Muscle of leg (tissue), 11 donors: ENCODE data around the gene PTPRN2. TPM values are rescaled to one million over a fixed set of nuclear protein-coding genes. Genes with fewer than 3 reads are reported as not detected.

Experiments
- DNase-seq: peaks from one replicate; pipeline ENCODE4 v3.0.0; 2013
- H3K27ac ChIP-seq: one replicate; pipeline ENCODE4 v1.5.1; 2013; ENCODE audit warnings: mild to moderate bottlenecking, low read length, control low read depth
- H3K27me3 ChIP-seq: one replicate; pipeline ENCODE4 v1.6.1; 2013; ENCODE audit warnings: low read length; ENCODE audit not compliant: control insufficient read depth, insufficient read depth
- H3K36me3 ChIP-seq: one replicate; pipeline ENCODE4 v1.6.1; 2013; ENCODE audit warnings: low read length; ENCODE audit not compliant: control insufficient read depth, insufficient read depth
- H3K4me1 ChIP-seq: one replicate; pipeline ENCODE4 v1.6.1; 2013; ENCODE audit warnings: low read length; ENCODE audit not compliant: control insufficient read depth, insufficient read depth
- H3K4me3 ChIP-seq: one replicate; pipeline ENCODE4 v1.5.1; 2013; ENCODE audit warnings: low read length, control low read depth
- H3K9me3 ChIP-seq: replicated peaks from 2 replicates; pipeline ENCODE4 v1.6.1; 2013; ENCODE audit warnings: low read depth, low read length; ENCODE audit not compliant: control insufficient read depth
- WGBS: methylation state at CpG from one replicate; pipeline ENCODE4 v1.1.5; 2013; ENCODE audit warnings: missing lambda C conversion rate; ENCODE audit not compliant: insufficient coverage; 5-methylcytosine and 5-hydroxymethylcytosine counted together
- polyA plus RNA-seq, 8 donors: library from polyadenylated mRNA; unstranded; fragments of 120-200 nt; gene quantifications; one replicate each; pipeline versions ENCODE4 v1.2.1 to v1.2.3, GENCODE V29; 2013; ENCODE audit warnings: inconsistent platforms in 1 of 8, low replicate concordance in 1 of 8; ENCODE audit not compliant: insufficient read length in 8 of 8, insufficient read depth in 1 of 8
- total RNA-seq: library from RNA; stranded (reverse); fragments of 120-200 nt; gene quantifications from one replicate; pipeline ENCODE4 v1.2.4, GENCODE V29; 2013

Gene PTPRN2
- total and polyA plus RNA-seq, 9 donors: 1.4 to 2.9 (median 2.3) TPM

DNA sequence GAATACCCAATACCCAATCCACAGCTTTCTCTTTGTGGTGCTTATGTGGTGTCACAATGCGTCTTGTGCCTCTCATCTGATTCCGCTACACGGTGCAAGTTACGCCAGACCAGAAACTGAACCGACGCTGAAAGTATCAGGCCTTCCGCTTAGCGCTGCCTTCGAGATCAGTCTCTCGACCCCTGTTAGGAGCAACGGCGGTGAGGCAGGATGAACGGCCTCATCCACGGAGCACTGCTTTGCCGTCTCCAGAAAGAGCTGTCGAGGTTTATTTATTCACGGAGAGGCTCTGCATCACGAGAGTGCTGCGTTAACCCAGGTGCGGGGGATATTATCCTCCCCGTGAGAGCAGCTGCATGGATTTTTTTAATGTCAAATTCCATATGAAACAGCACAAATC, 786.5 kb downstream of the PTPRN2 start:
- Histone ChIP-seq H3K9me3 (no peaks in the 10 kb centered on the region), H3K4me1 (no peaks in the 10 kb centered on the region), H3K27ac (no peak overlapping the region), H3K27me3 (peaks cover 3% of the 10 kb centered on the region), H3K36me3 (no peaks in the 10 kb centered on the region), H3K4me3 (no peak overlapping the region)
- WGBS: 42% methylated on average over 15 of the region's 21 CpGs
- DNase-seq: no peak

- no peak for DNase-seq
- WGBS: 84% methylated on average over 6 of the region's 15 CpGs
- Histone ChIP-seq H3K36me3 (no peaks in the 10 kb centered on the region), H3K4me1 (no peaks in the 10 kb centered on the region), H3K27ac (no peak overlapping the region), H3K27me3 (peaks cover 3% of the 10 kb centered on the region), H3K4me3 (no peak overlapping the region), H3K9me3 (no peaks in the 10 kb centered on the region)
Measured at GRCh38 chr7:157800281-157800680, 787.3 kb downstream of the PTPRN2 start.

DNA sequence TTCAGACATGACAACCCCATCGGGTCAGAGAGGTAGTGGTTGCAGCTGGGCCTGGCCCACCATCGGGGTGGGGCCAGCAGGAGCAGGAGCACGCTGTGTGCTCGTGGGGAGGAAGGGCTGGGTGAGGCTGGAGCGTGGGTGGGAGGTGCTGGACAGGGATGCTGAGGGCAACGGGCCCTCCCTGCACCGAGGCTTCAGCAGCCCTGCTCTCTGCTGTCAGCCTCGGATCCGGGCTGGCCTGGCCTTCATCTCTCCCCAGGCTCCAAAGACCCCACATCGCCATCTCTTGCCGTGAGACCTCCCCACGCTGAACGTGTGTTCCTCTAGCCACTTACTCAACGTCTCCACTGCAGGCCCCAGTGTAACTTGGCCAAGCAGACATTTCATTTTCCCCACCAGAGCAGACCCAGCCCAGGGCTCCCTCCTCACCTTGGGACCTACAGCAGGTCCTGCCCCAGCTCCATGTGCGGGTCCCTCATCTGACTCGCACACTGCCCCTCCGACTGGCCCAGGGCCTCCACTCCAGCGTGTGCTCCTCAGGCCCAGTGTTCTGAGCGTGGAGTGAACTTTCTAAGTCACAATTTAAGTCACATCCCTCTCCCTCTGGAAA, 788.4 kb downstream of the PTPRN2 start:
- no peak for DNase-seq
- Histone ChIP-seq H3K27ac (no peak overlapping the region), H3K9me3 (no peaks in the 10 kb centered on the region), H3K4me3 (no peak overlapping the region), H3K27me3 (peaks cover 3% of the 10 kb centered on the region), H3K4me1 (no peaks in the 10 kb centered on the region), H3K36me3 (no peaks in the 10 kb centered on the region)
- WGBS: 82% methylated on average over 15 of the region's 19 CpGs

GRCh38 chr7:157797361-157797760, 790.3 kb downstream of the PTPRN2 start:
- Histone ChIP-seq H3K27me3 (peaks cover 10% of the 10 kb centered on the region), H3K36me3 (no peaks in the 10 kb centered on the region), H3K4me1 (no peaks in the 10 kb centered on the region), H3K4me3 (no peak overlapping the region), H3K27ac (no peak overlapping the region), H3K9me3 (no peaks in the 10 kb centered on the region)
- WGBS: 75% methylated on average over 12 of the region's 12 CpGs
- DNase-seq: no peak

GRCh38 chr7:157796846-157797245, 790.8 kb downstream of the PTPRN2 start:
- WGBS: 86% methylated on average over 11 of the region's 19 CpGs
- Histone ChIP-seq H3K4me1 (no peaks in the 10 kb centered on the region), H3K36me3 (no peaks in the 10 kb centered on the region), H3K27me3 (peaks cover 7% of the 10 kb centered on the region), H3K9me3 (no peaks in the 10 kb centered on the region), H3K4me3 (no peak overlapping the region), H3K27ac (no peak overlapping the region)
- no peak for DNase-seq

DNA sequence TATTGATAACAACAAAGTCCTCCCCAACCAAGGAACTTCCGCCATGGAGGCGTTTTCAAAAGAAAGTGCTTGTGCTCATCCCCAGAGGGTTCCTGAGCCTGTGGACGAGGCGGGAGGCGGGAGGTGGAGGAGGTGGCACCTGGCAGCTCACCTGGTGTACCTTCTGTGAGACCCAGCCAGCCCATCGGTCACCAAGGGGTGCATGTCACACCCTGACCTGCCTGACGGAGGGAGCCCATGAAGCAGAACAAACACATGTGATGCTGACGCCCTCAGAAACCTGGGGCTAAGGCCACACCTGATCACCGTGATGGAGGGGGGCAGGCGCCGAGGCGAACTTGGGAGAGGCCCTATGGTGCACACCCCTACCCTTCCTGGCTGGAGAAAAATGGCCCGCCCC, 792.0 kb downstream of the PTPRN2 start:
- Histone ChIP-seq H3K9me3 (no peaks in the 10 kb centered on the region), H3K4me3 (no peak overlapping the region), H3K4me1 (no peaks in the 10 kb centered on the region), H3K36me3 (no peaks in the 10 kb centered on the region), H3K27me3 (peaks cover 7% of the 10 kb centered on the region), H3K27ac (no peak overlapping the region)
- DNase-seq: no peak
- 93% methylated on average over 13 of the region's 13 CpGs for WGBS

GRCh38 chr7:157795199-157795598, 792.4 kb downstream of the PTPRN2 start:
- WGBS: 60% methylated on average over 5 of the region's 5 CpGs
- H3K4me3 ChIP-seq: no peak overlapping the region
- no peaks in the 10 kb centered on the region for H3K4me1 ChIP-seq
- no peaks in the 10 kb centered on the region for H3K9me3 ChIP-seq
- no peak for DNase-seq
- no peaks in the 10 kb centered on the region for H3K36me3 ChIP-seq
- no peak overlapping the region for H3K27ac ChIP-seq
- peaks cover 7% of the 10 kb centered on the region for H3K27me3 ChIP-seq

DNA sequence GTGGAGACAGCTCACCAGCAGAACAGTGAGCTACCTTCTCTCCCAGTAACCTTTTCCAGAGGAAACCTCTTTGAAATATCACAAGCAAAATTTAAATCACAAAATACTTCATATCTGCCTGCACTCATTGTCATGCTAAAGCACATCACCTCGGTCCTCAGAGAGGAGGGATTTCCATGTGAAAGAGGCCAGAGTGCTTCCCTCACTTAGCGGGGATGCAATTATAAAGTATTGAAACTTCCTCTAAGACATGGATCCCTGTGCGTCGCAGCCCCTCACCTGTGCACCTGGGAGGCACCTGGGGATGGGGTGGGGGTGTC, 792.9 kb downstream of the PTPRN2 start:
- H3K27ac ChIP-seq: no peak overlapping the region
- H3K4me3 ChIP-seq: no peak overlapping the region
- DNase-seq: no peak
- no CpG with 5 or more reads among the region's 4 CpGs for WGBS
- H3K36me3 ChIP-seq: no peaks in the 10 kb centered on the region
- no peaks in the 10 kb centered on the region for H3K4me1 ChIP-seq
- H3K9me3 ChIP-seq: no peaks in the 10 kb centered on the region
- H3K27me3 ChIP-seq: peaks cover 7% of the 10 kb centered on the region

DNA sequence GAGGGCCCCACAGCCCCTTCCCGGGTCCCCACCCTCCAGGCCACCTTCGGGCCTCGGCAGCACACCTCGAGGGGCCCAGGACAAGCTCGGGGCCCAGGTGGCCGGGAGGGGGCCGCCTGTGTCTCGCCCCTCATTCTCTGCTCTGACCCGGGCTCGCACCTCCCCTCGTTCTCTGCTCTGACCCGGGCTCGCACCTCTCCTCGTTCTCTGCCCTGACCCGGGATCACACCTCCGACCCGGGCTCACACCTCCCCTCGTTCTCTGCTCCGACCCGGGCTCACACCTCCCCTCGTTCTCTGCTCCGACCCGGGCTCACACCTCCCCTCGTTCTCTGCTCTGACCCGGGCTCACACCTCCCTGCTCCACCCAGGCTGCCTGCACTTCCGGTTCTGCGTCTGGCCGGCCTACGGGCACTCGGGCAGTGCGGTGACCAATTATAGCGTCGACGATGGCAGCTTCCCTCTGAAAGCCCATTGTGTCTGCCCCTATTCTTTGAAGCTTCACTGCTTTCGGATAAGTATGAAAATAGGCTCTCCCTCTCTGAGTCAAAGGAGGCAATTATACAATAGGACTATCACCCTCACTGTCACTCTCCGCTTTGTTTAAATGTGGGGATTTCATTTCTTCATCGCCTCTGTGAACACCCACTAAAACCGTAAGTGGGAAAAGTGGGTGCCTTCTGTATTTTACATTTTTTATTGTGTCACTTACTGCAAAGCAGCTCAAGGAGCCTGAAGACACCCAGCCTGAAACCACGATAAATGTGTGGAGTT, 793.5 kb downstream of the PTPRN2 start:
- WGBS: 63% methylated on average over 34 of the region's 39 CpGs

DNA sequence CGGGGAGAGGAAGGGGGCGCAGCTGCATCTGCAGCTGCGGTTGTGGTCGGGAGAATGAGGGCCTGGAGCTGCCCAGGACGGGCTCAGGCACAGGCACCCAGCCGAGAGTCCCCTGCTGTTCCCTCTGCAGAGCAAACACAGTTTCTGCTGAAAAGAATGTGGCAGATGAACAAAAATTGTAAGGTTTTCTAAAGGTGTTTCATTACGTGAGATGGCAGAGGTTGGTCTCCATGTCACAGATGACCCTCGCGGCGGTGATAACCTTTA, 794.6 kb downstream of the PTPRN2 start:
- Histone ChIP-seq H3K36me3 (no peaks in the 10 kb centered on the region), H3K9me3 (no peaks in the 10 kb centered on the region), H3K4me1 (no peaks in the 10 kb centered on the region), H3K27ac (no peak overlapping the region), H3K27me3 (peaks cover 7% of the 10 kb centered on the region), H3K4me3 (no peak overlapping the region)
- WGBS: 52% methylated on average over 8 of the region's 10 CpGs
- DNase-seq: no peak

More for the DNA sequence above, 793.5 kb downstream of the PTPRN2 start:
- H3K27me3 ChIP-seq: peaks cover 7% of the 10 kb centered on the region
- H3K4me3 ChIP-seq: no peak overlapping the region
- H3K36me3 ChIP-seq: no peaks in the 10 kb centered on the region
- H3K9me3 ChIP-seq: no peaks in the 10 kb centered on the region
- no peak overlapping the region for H3K27ac ChIP-seq
- no peaks in the 10 kb centered on the region for H3K4me1 ChIP-seq
- no peak for DNase-seq
